HCT116 (cell line): ENCODE measurements around the gene HPD. TPM values are rescaled to one million over a fixed set of nuclear protein-coding genes. Genes with fewer than 3 reads are reported as not detected.

Source experiments
- ATAC-seq: fragments of 200-7000 bp; cut with Tn5 transposase; 2 replicates; pipeline ENCODE4 v1.9.1; 2020; ENCODE audit warnings: mild to moderate bottlenecking, moderate library complexity
- BruUV-seq: library from RNA; stranded (reverse); fragments of 400-500 nt; replicated peaks from 2 replicates; lab custom pipeline; 2021; lab: Mats Ljungman, UMichigan
- CTCF ChIA-PET: fragments of 300-600 bp; sonication (Branson Sonifier 250); formaldehyde crosslinking; loops from one replicate; lab custom pipeline; 2021; ENCODE audit warnings: antibody characterized with exemption; lab: Charles Lee
- POLR2A ChIA-PET: fragments of 300-600, 350-600 bp; sonication (Branson Sonifier 250); formaldehyde crosslinking; loops from one replicate; lab custom pipeline; 2021; ENCODE audit warnings: antibody characterized with exemption; lab: Charles Lee
- RAD21 ChIA-PET, 2 experiments: fragments of 300-600 bp; sonication (Branson Sonifier 250); formaldehyde crosslinking; loops; one replicate each; lab custom pipeline; 2023; ENCODE audit warnings: low total read pairs in 2 of 2; ENCODE audit not compliant: uncharacterized antibody in 2 of 2, unreplicated experiment in 2 of 2, low non-redundant PET in 1 of 2; lab: Charles Lee
- DNase-seq: peaks from one replicate; pipeline ENCODE4 v3.0.0-alpha.2; 2010; ENCODE audit warnings: low read depth, low spot score
- H2AFZ ChIP-seq: fragments of 200-600 bp; shearing (Covaris generic), sonication (generic); 2 replicates; pipeline ENCODE4 v1.6.1; 2017; ENCODE audit warnings: low read depth, mixed run types, mixed read lengths, antibody characterized with exemption, low read length; ENCODE audit not compliant: poor library complexity, severe bottlenecking
- H3K27ac ChIP-seq: 2 replicates; pipeline ENCODE4 v1.5.1; 2012; ENCODE audit warnings: low read depth, low read length
- H3K27me3 ChIP-seq: fragments of 200-600 bp; sonication (generic); 2 replicates; pipeline ENCODE4 v1.6.1; 2016; ENCODE audit warnings: mixed run types, low read length, mixed read lengths; ENCODE audit not compliant: insufficient read depth
- H3K36me3 ChIP-seq, 2 experiments: fragments of 200-500 bp in 1 of 2; fragments of 200-600 bp in 1 of 2; sonication (Bioruptor generic) in 1 of 2; sonication (generic) in 1 of 2; 2 replicates each; pipeline versions ENCODE4 v1.5.1 to v1.6.1; 2014 to 2016; ENCODE audit warnings: low read length in 2 of 2, inconsistent platforms in 1 of 2, mixed read lengths in 1 of 2, mixed run types in 1 of 2; ENCODE audit not compliant: insufficient read depth in 2 of 2, control insufficient read depth in 1 of 2
- H3K4me1 ChIP-seq, 2 experiments: fragments of 200-600 bp in 1 of 2; sonication (generic) in 1 of 2; 2 replicates each; pipeline versions ENCODE4 v1.5.1 to v1.6.1; 2012 to 2017; ENCODE audit warnings: low read length in 2 of 2, inconsistent platforms in 1 of 2, mild to moderate bottlenecking in 1 of 2, mixed read lengths in 1 of 2, mixed run types in 1 of 2, moderate library complexity in 1 of 2; ENCODE audit not compliant: insufficient read depth in 2 of 2, control insufficient read depth in 1 of 2
- H3K4me2 ChIP-seq: fragments of 200-600 bp; sonication (generic); 2 replicates; pipeline ENCODE4 v1.6.1; 2017; ENCODE audit warnings: mixed run types, low read length, mixed read lengths
- H3K4me3 ChIP-seq, 2 experiments: fragments of 200-600 bp in 1 of 2; sonication (generic) in 1 of 2; replicated peaks in 1 of 2; 2 replicates each; pipeline ENCODE4 v1.5.1; 2011 to 2016; ENCODE audit warnings: low read length in 2 of 2, control low read depth in 1 of 2, low read depth in 1 of 2, mild to moderate bottlenecking in 1 of 2, mixed read lengths in 1 of 2, mixed run types in 1 of 2
- H3K79me2 ChIP-seq: fragments of 200-600 bp; sonication (generic); 2 replicates; pipeline ENCODE4 v1.6.1; 2017; ENCODE audit warnings: mild to moderate bottlenecking, mixed run types, low read length, moderate library complexity, mixed read lengths; ENCODE audit not compliant: insufficient read depth
- H3K9ac ChIP-seq: fragments of 200-600 bp; sonication (generic); 2 replicates; pipeline ENCODE4 v1.6.1; 2016; ENCODE audit warnings: low read length, mixed read lengths
- H3K9me2 ChIP-seq: fragments of 200-600 bp; sonication (generic), shearing (Covaris generic); 2 replicates; pipeline ENCODE4 v1.6.1; 2017; ENCODE audit warnings: mixed run types, mild to moderate bottlenecking, moderate library complexity; ENCODE audit not compliant: insufficient read depth
- H3K9me3 ChIP-seq, 2 experiments: fragments of 200-500 bp in 1 of 2; fragments of 200-600 bp in 1 of 2; sonication (Bioruptor generic) in 1 of 2; sonication (generic) in 1 of 2; 2 replicates each; pipeline ENCODE4 v1.6.1; 2014 to 2017; ENCODE audit warnings: low read length in 2 of 2, mixed read lengths in 2 of 2, inconsistent platforms in 1 of 2, low read depth in 1 of 2, mild to moderate bottlenecking in 1 of 2, mixed run types in 1 of 2, moderate library complexity in 1 of 2; ENCODE audit not compliant: control insufficient read depth in 1 of 2, insufficient read depth in 1 of 2
- H4K20me1 ChIP-seq: fragments of 200-600 bp; sonication (generic), shearing (Covaris generic); 2 replicates; pipeline ENCODE4 v1.6.1; 2017; ENCODE audit warnings: mixed run types, mild to moderate bottlenecking, moderate library complexity; ENCODE audit not compliant: insufficient read depth
- POLR2A ChIP-seq: IDR thresholded peaks from 2 replicates; pipeline ENCODE4 v1.7.0; 2011; ENCODE audit warnings: borderline replicate concordance; ENCODE audit not compliant: insufficient read depth, insufficient read length; ENCODE audit errors: extremely low read depth
- ZFX ChIP-seq: fragments of 450-650 bp; IDR thresholded peaks from 2 replicates; pipeline ENCODE4 v1.6.1; 2017
- ZNF274 ChIP-seq: fragments of 200-500 bp; sonication (Bioruptor generic); IDR thresholded peaks from 2 replicates; pipeline ENCODE4 v1.6.1; 2014; ENCODE audit warnings: mild to moderate bottlenecking, low read depth, low read length, inconsistent platforms
- intact Hi-C: fragments of 100-400 bp; cut with micrococcal nuclease; formaldehyde crosslinking; loops from 2 replicates; pipeline ENCODE4 v1.10.0; 2022
- total RNA-seq: library from RNA; stranded (reverse); gene quantifications from one replicate; pipeline ENCODE4 v1.2.1, GENCODE V29; 2021; ENCODE audit not compliant: unreplicated experiment
- TF ChIP-seq, protein P1 (sequence below): IDR thresholded peaks from 2 replicates; pipeline ENCODE4 v1.6.1; 2012
- TF ChIP-seq, protein P2 (sequence below): IDR thresholded peaks from 2 replicates; pipeline ENCODE4 v1.6.1; 2012
- TF ChIP-seq, protein P3 (sequence below): IDR thresholded peaks from 2 replicates; pipeline ENCODE4 v1.6.1; 2012; ENCODE audit warnings: low read depth

The HPD gene
- total RNA-seq, 1 experiment from 2014 or later: 1.1 TPM

GRCh38 chr12:121843236-121843982 is 15.2 kb downstream of the HPD start:
- DNase-seq (no peak), ATAC-seq (no peak)
- H3K27ac ChIP-seq: no peak overlapping the region
- ChIA-PET POLR2A (interaction anchor here (0.7 kb wide), 1 partner anchor 9 kb away, joined by 3 read pairs; no protein-coding TSS in a partner anchor), RAD21 (no interaction called here), CTCF (interaction anchor here (1.3 to 6.0 kb wide), 3 partner anchors 9 to 49 kb away, joined by 3 to 20 read pairs (median 4); partner anchors contain the start of gene RHOF)
- no peak overlapping the region for H3K4me3 ChIP-seq
- no peaks in the 10 kb centered on the region for H3K36me3 ChIP-seq
- no peaks in the 10 kb centered on the region for H4K20me1 ChIP-seq
- intact Hi-C loops: loop anchor here (5.0 kb wide), 1 partner anchor 44 kb away; the partner anchor contains the start of gene PSMD9
- H3K27me3 ChIP-seq: no peaks in the 10 kb centered on the region
- TF ChIP-seq, protein P1, sequence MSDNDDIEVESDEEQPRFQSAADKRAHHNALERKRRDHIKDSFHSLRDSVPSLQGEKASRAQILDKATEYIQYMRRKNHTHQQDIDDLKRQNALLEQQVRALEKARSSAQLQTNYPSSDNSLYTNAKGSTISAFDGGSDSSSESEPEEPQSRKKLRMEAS: no peak
- TF ChIP-seq, protein P2, sequence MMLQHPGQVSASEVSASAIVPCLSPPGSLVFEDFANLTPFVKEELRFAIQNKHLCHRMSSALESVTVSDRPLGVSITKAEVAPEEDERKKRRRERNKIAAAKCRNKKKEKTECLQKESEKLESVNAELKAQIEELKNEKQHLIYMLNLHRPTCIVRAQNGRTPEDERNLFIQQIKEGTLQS: no peak
- TF ChIP-seq, protein P3, sequence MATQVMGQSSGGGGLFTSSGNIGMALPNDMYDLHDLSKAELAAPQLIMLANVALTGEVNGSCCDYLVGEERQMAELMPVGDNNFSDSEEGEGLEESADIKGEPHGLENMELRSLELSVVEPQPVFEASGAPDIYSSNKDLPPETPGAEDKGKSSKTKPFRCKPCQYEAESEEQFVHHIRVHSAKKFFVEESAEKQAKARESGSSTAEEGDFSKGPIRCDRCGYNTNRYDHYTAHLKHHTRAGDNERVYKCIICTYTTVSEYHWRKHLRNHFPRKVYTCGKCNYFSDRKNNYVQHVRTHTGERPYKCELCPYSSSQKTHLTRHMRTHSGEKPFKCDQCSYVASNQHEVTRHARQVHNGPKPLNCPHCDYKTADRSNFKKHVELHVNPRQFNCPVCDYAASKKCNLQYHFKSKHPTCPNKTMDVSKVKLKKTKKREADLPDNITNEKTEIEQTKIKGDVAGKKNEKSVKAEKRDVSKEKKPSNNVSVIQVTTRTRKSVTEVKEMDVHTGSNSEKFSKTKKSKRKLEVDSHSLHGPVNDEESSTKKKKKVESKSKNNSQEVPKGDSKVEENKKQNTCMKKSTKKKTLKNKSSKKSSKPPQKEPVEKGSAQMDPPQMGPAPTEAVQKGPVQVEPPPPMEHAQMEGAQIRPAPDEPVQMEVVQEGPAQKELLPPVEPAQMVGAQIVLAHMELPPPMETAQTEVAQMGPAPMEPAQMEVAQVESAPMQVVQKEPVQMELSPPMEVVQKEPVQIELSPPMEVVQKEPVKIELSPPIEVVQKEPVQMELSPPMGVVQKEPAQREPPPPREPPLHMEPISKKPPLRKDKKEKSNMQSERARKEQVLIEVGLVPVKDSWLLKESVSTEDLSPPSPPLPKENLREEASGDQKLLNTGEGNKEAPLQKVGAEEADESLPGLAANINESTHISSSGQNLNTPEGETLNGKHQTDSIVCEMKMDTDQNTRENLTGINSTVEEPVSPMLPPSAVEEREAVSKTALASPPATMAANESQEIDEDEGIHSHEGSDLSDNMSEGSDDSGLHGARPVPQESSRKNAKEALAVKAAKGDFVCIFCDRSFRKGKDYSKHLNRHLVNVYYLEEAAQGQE: no peak
- TF ChIP-seq POLR2A (no peak), ZFX (no peak), ZNF274 (no peak)
- no peaks in the 10 kb centered on the region for H3K79me2 ChIP-seq
- no peak overlapping the region for H2AFZ ChIP-seq
- H3K4me2 ChIP-seq: peak overlapping the region; percentile 9; the same call in 1 of the 2 replicates
- no TSS peak for BruUV-seq
- peaks cover 4 to 44% of the 10 kb centered on the region in 2 experiments; a peak in 3 of 4 replicates for H3K4me1 ChIP-seq
- H3K9me2 ChIP-seq: no peaks in the 10 kb centered on the region
- no peaks in the 10 kb centered on the region for H3K9me3 ChIP-seq
- H3K9ac ChIP-seq: no peak overlapping the region
